GM12878 (cell line): ENCODE measurements around the gene ENOX2. TPM values are rescaled to one million over a fixed set of nuclear protein-coding genes. Genes with fewer than 3 reads are reported as not detected.

ENCODE experiments used
- ATAC-seq: fragments of 200-7000 bp; cut with Tn5 transposase; 3 replicates; pipeline ENCODE4 v1.9.1; 2020; ENCODE audit warnings: mild to moderate bottlenecking, moderate library complexity
- BruUV-seq: library from RNA; stranded (reverse); fragments of 400-500 nt; replicated peaks from 2 replicates; lab custom pipeline; 2021; lab: Mats Ljungman, UMichigan
- CTCF ChIA-PET: fragments of 300-600 bp; sonication (Branson Sonifier 250); formaldehyde crosslinking; extraction: SDS; loops from one replicate; lab custom pipeline; 2021; ENCODE audit warnings: inconsistent platforms; lab: Yijun Ruan, JAX
- POLR2A ChIA-PET: fragments of 350-600 bp; formaldehyde crosslinking; extraction: SDS; loops from one replicate; lab custom pipeline; 2021; ENCODE audit warnings: inconsistent platforms; lab: Charles Lee
- RAD21 ChIA-PET: fragments of 300-600 bp; sonication (Branson Sonifier 250); formaldehyde crosslinking; loops from one replicate; lab custom pipeline; 2023; ENCODE audit warnings: antibody characterized with exemption; ENCODE audit not compliant: unreplicated experiment; lab: Charles Lee
- SMC1A ChIA-PET: fragments of 300-600 bp; sonication (Branson Sonifier 250); formaldehyde crosslinking; loops from one replicate; lab custom pipeline; 2023; ENCODE audit not compliant: unreplicated experiment, uncharacterized antibody; lab: Charles Lee
- DNase-seq: peaks from one replicate; pipeline ENCODE4 v3.0.0-alpha.2; 2011; ENCODE audit warnings: low read depth, low spot score
- FAIRE-seq: peaks from 3 replicates; lab custom pipeline; 2011; peaks lifted over from hg19 to GRCh38; lab: Jason Lieb, UNC
- H2AFZ ChIP-seq: 2 replicates; pipeline ENCODE4 v1.6.0; 2011; ENCODE audit warnings: low read depth, low read length, control low read depth; ENCODE audit not compliant: control insufficient read depth
- H3K27ac ChIP-seq: 2 replicates; pipeline ENCODE4 v1.5.1; 2011; ENCODE audit warnings: control low read depth; ENCODE audit not compliant: control insufficient read depth, insufficient read depth
- H3K27me3 ChIP-seq, 2 experiments: replicated peaks in 1 of 2; 2 replicates each; pipeline versions ENCODE4 v1.6.0 to v1.6.1; 2011; ENCODE audit warnings: low read length in 1 of 2; ENCODE audit not compliant: control insufficient read depth in 2 of 2, insufficient read depth in 2 of 2
- H3K36me3 ChIP-seq, 2 experiments: 2 replicates each; pipeline ENCODE4 v1.5.1; 2011; ENCODE audit warnings: low read length in 1 of 2; ENCODE audit not compliant: control insufficient read depth in 2 of 2, insufficient read depth in 2 of 2
- H3K4me1 ChIP-seq: 2 replicates; pipeline ENCODE4 v1.6.1; 2011; ENCODE audit warnings: mild to moderate bottlenecking, low read length, moderate library complexity, mixed read lengths; ENCODE audit not compliant: control insufficient read depth, insufficient read depth
- H3K4me2 ChIP-seq: 2 replicates; pipeline ENCODE4 v1.6.0; 2011; ENCODE audit warnings: control low read depth; ENCODE audit not compliant: control insufficient read depth, insufficient read depth
- H3K4me3 ChIP-seq: fragments of 200-600 bp; sonication (generic); 2 replicates; pipeline ENCODE4 v1.5.1; 2016
- H3K79me2 ChIP-seq: 2 replicates; pipeline ENCODE4 v1.6.0; 2011; ENCODE audit warnings: low read length; ENCODE audit not compliant: control insufficient read depth, insufficient read depth
- H3K9ac ChIP-seq: 2 replicates; pipeline ENCODE4 v1.8.0; 2011; ENCODE audit warnings: low read length, control low read depth, mixed read lengths; ENCODE audit not compliant: control insufficient read depth, insufficient read depth
- H3K9me3 ChIP-seq: replicated peaks from 3 replicates; pipeline ENCODE4 v1.5.1; 2011; ENCODE audit warnings: mild to moderate bottlenecking, low read length; ENCODE audit not compliant: control insufficient read depth, insufficient read depth
- H4K20me1 ChIP-seq: 2 replicates; pipeline ENCODE4 v1.6.0; 2011; ENCODE audit not compliant: control insufficient read depth, insufficient read depth
- BACH1 ChIP-seq: fragments of 450-650 bp; IDR thresholded peaks from 2 replicates; pipeline ENCODE4 v1.6.1; 2017; ENCODE audit warnings: mild to moderate bottlenecking, borderline replicate concordance
- CREB1 ChIP-seq: IDR thresholded peaks from 2 replicates; pipeline ENCODE4 v1.6.1; 2012; ENCODE audit warnings: low read depth, mild to moderate bottlenecking, inconsistent platforms
- E4F1 ChIP-seq: fragments of 450-650 bp; IDR thresholded peaks from 2 replicates; pipeline ENCODE4 v1.6.1; 2018; ENCODE audit warnings: borderline replicate concordance, mild to moderate bottlenecking; ENCODE audit not compliant: partially characterized antibody
- GABPA ChIP-seq: IDR thresholded peaks from 2 replicates; pipeline ENCODE4 v1.6.1; 2014; ENCODE audit warnings: antibody characterized with exemption, low read depth, mild to moderate bottlenecking, inconsistent platforms
- IKZF2 ChIP-seq, 2 experiments: fragments of 450-650 bp; IDR thresholded peaks; 2 replicates each; pipeline ENCODE4 v1.6.1; 2017; ENCODE audit warnings: mild to moderate bottlenecking in 2 of 2, moderate library complexity in 2 of 2
- KDM1A ChIP-seq: fragments of 200-600 bp; sonication (generic); IDR thresholded peaks from 2 replicates; pipeline ENCODE4 v1.6.1; 2016; ENCODE audit warnings: borderline replicate concordance
- MTA2 ChIP-seq: fragments of 450-650 bp; IDR thresholded peaks from 2 replicates; pipeline ENCODE4 v1.6.1; 2016; ENCODE audit warnings: low read depth, mild to moderate bottlenecking, moderate library complexity
- MYB ChIP-seq: fragments of 150-350 bp; IDR thresholded peaks from 2 replicates; pipeline ENCODE4 v1.6.1; 2014; ENCODE audit warnings: mild to moderate bottlenecking, low read depth, low read length, borderline replicate concordance
- NFIC ChIP-seq: IDR thresholded peaks from 2 replicates; pipeline ENCODE4 v1.6.1; 2012; ENCODE audit warnings: low read depth, mild to moderate bottlenecking, inconsistent platforms, low read length, moderate library complexity
- PKNOX1 ChIP-seq: fragments of 450-650 bp; IDR thresholded peaks from 2 replicates; pipeline ENCODE4 v1.6.1; 2016; ENCODE audit warnings: mild to moderate bottlenecking
- RBBP5 ChIP-seq: fragments of 200-600 bp; sonication (generic); conservative IDR thresholded peaks from 2 replicates; pipeline ENCODE4 v1.6.1; 2016
- SREBF2 ChIP-seq: IDR thresholded peaks from 2 replicates; pipeline ENCODE4 v1.6.1; 2012; ENCODE audit warnings: mild to moderate bottlenecking, low read length
- ZNF384 ChIP-seq: IDR thresholded peaks from 2 replicates; pipeline ENCODE4 v1.6.1; 2012; ENCODE audit warnings: low read depth, mild to moderate bottlenecking, low read length, improper control_type of control experiment, borderline replicate concordance
- ZSCAN29 ChIP-seq: fragments of 450-650 bp; IDR thresholded peaks from 2 replicates; pipeline ENCODE4 v1.6.1; 2017; ENCODE audit warnings: mild to moderate bottlenecking, moderate library complexity
- WGBS: methylation state at CpG from one replicate; pipeline ENCODE4 v1.1.6; 2016; ENCODE audit warnings: low lambda C conversion rate; ENCODE audit not compliant: insufficient replicate concordance, insufficient coverage; ENCODE audit errors: missing lambda C conversion rate; 5-methylcytosine and 5-hydroxymethylcytosine counted together
- in situ Hi-C: fragments of 300-500 bp; cut with MboI; formaldehyde crosslinking; loops from 9 replicates; pipeline ENCODE4 v1.14.3; 2018; ENCODE audit warnings: mixed read lengths
- intact Hi-C: fragments of 100-400 bp; cut with micrococcal nuclease; formaldehyde crosslinking; loops from one replicate; pipeline ENCODE4 v1.14.2; 2022; ENCODE audit not compliant: unreplicated experiment
- polyA plus RNA-seq, 11 experiments: library from polyadenylated mRNA; depleted of rRNA in 4 of 11; unstranded in 6 of 11; stranded (reverse) in 5 of 11; fragments of >200 nt; fragmentation: Nextera tagmentation in 4 of 11; fragmentation: Illumina TruSeq in 1 of 11; extraction: Ambion mirVana in 4 of 11; extraction: Trizol in 1 of 11; gene quantifications; 1 replicate in 1 of 11; 2 replicates in 10 of 11; pipeline versions ENCODE4 v1.2.1 to v1.2.3, GENCODE V29; 2011 to 2016; ENCODE audit warnings: inconsistent platforms in 2 of 11, missing spikeins in 2 of 11, low read depth in 1 of 11
- total RNA-seq, 4 experiments: library from RNA; depleted of rRNA in 3 of 4; stranded (reverse); fragments of >200 nt in 3 of 4; fragmentation: Illumina TruSeq in 1 of 4; extraction: Trizol in 1 of 4; gene quantifications; 2 replicates each; pipeline versions ENCODE4 v1.2.1 to v1.2.3, GENCODE V29; 2013 to 2021

ENOX2 gene
- total and polyA plus RNA-seq, 10 of the 15 experiments (the other 5 are each of a cell fraction or from before 2014, with no cell fraction given) = 3.2 to 13.0 (median 7.7) TPM

GRCh38 chrX:130680164-130681035 is 222.6 kb downstream of the ENOX2 start:
- WGBS = 57% methylated on average over 2 of the region's 2 CpGs
- intact Hi-C loops (no loop called here), in situ Hi-C loops (no loop called here)
- RAD21 ChIA-PET = no interaction called here
- ATAC-seq (no peak), FAIRE-seq (no peak), DNase-seq (no peak)
- Histone ChIP-seq H4K20me1 (no peaks in the 10 kb centered on the region), H3K27ac (no peak overlapping the region), H2AFZ (no peak overlapping the region), H3K36me3 (no peaks in the 10 kb centered on the region), H3K4me2 (no peak overlapping the region), H3K79me2 (no peaks in the 10 kb centered on the region), H3K9me3 (no peaks in the 10 kb centered on the region), H3K27me3 (no peaks in the 10 kb centered on the region), H3K9ac (no peak overlapping the region), H3K4me3 (no peak overlapping the region), H3K4me1 (no peaks in the 10 kb centered on the region)
- SMC1A ChIA-PET = interaction anchor here (0.9 kb wide), 1 partner anchor 21 kb away, joined by 4 read pairs; no protein-coding TSS in a partner anchor
- POLR2A ChIA-PET = no interaction called here
- CTCF ChIA-PET = interaction anchor here (0.6 kb wide), 1 partner anchor 235 kb away, joined by 3 read pairs; no protein-coding TSS in a partner anchor
- no TSS peak for BruUV-seq
- TF ChIP-seq ZNF384 = no peak
- no peak for TF ChIP-seq CREB1
- TF ChIP-seq, all 136 proteins: peak for 0

- Histone ChIP-seq H3K79me2 (no peaks in the 10 kb centered on the region), H3K4me3 (no peak overlapping the region), H3K36me3 (no peaks in the 10 kb centered on the region), H3K4me2 (no peak overlapping the region), H4K20me1 (no peaks in the 10 kb centered on the region), H3K9ac (no peak overlapping the region), H3K27me3 (no peaks in the 10 kb centered on the region), H3K27ac (no peak overlapping the region), H2AFZ (no peak overlapping the region), H3K4me1 (no peaks in the 10 kb centered on the region), H3K9me3 (no peaks in the 10 kb centered on the region; the same call in 2 of the 3 replicates)
- SMC1A ChIA-PET = interaction anchor here (0.7 kb wide), 1 partner anchor 40 kb away, joined by 3 read pairs; no protein-coding TSS in a partner anchor
- POLR2A ChIA-PET = no interaction called here
- ATAC-seq = no peak
- BruUV-seq = no TSS peak
- intact Hi-C loops (no loop called here), in situ Hi-C loops (no loop called here)
- no peak for FAIRE-seq
- CTCF ChIA-PET = interaction anchor here (0.7 kb wide), 1 partner anchor 318 kb away, joined by 3 read pairs; no protein-coding TSS in a partner anchor
- RAD21 ChIA-PET = no interaction called here
- WGBS = 75% methylated on average over 2 of the region's 2 CpGs
- no peak for DNase-seq
- TF ChIP-seq SREBF2 = no peak
- TF ChIP-seq E4F1 = no peak
- TF ChIP-seq KDM1A = no peak
- TF ChIP-seq RBBP5 = no peak
- no peak for TF ChIP-seq ZSCAN29
- no peak for TF ChIP-seq MTA2
- no peak for TF ChIP-seq NFIC
- TF ChIP-seq GABPA = no peak
- TF ChIP-seq IKZF2 (IDR thresholded peaks at IDR 0.05) = no peak
- no peak for TF ChIP-seq PKNOX1
- TF ChIP-seq MYB = no peak
- TF ChIP-seq BACH1 = no peak
Observed at GRCh38 chrX:130676861-130677260, 226.1 kb downstream of the ENOX2 start.
